ENCODE measurements around the gene KIF18B. TPM values are rescaled to one million over a fixed set of nuclear protein-coding genes. Genes with fewer than 3 reads are reported as not detected.
"Not testable (repeated sequence)": the region's sequence is repeated elsewhere in the genome, so short reads cannot be mapped to it uniquely, and the experiment has no call there.

KIF18B gene
- total RNA-seq, 1 experiment from 2014 or later: 58.5 TPM

DNA sequence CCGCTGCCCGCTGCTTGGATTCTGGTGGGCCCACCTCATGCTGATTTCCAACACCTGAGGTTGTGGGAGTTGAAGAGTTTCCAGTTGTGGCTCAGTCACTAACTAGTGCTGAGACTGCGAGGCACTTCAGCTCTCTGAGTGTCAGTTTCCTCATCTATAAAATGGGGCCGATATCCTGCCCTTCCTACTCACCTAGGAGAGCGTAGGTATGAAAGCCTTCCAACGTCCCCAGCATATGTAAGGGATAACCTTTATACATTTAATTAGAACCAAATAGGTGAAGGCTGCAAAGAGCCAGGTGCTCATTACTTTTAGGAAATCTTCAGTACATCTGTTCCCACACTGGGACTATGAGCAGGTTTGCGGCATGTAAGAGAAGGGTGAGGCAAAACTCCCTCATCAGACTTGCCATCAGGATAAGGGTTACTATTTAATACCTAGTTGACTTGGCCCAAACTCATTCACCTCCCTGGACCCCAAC is 782 bp upstream of the KIF18B start:
- H3K36me3 ChIP-seq (ENCODE audit: low read depth): 0 out of 2 replicates have a peak, but pooled peaks cover 4% of the 10 kb centered on the region
- peak overlapping the region; percentile 81 for H3K4me2 ChIP-seq
- H3K9me3 ChIP-seq (ENCODE audit: insufficient read depth, low read depth): no peaks in the 10 kb centered on the region
- TF ChIP-seq, protein P1, sequence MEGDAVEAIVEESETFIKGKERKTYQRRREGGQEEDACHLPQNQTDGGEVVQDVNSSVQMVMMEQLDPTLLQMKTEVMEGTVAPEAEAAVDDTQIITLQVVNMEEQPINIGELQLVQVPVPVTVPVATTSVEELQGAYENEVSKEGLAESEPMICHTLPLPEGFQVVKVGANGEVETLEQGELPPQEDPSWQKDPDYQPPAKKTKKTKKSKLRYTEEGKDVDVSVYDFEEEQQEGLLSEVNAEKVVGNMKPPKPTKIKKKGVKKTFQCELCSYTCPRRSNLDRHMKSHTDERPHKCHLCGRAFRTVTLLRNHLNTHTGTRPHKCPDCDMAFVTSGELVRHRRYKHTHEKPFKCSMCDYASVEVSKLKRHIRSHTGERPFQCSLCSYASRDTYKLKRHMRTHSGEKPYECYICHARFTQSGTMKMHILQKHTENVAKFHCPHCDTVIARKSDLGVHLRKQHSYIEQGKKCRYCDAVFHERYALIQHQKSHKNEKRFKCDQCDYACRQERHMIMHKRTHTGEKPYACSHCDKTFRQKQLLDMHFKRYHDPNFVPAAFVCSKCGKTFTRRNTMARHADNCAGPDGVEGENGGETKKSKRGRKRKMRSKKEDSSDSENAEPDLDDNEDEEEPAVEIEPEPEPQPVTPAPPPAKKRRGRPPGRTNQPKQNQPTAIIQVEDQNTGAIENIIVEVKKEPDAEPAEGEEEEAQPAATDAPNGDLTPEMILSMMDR (conservative IDR thresholded peaks at IDR 0.05): no peak
- no peak for TF ChIP-seq EZH2 (IDR thresholded peaks at IDR 0.05; ENCODE audit: low read depth)
- ChIA-PET CTCF (no interaction called here), POLR2A (ENCODE audit: unreplicated experiment) (no interaction called here)
- intact Hi-C loops (cut with micrococcal nuclease; ENCODE audit: unreplicated experiment): no loop called here
- H3K27me3 ChIP-seq (ENCODE audit: insufficient read depth, low read depth): no peaks in the 10 kb centered on the region
- H3K4me3 ChIP-seq: peak overlapping the region; percentile 86
- H3K4me1 ChIP-seq (replicated peaks; ENCODE audit: insufficient read depth): peaks cover 24% of the 10 kb centered on the region
- BruUV-seq (replicated peaks): no TSS peak
- no peak for DNase-seq
- peak overlapping the region; percentile 91 for H2AFZ ChIP-seq
- H3K27ac ChIP-seq: no peak overlapping the region
- no peaks in the 10 kb centered on the region for H4K20me1 ChIP-seq (ENCODE audit: insufficient read depth)
- H3F3A ChIP-seq (ENCODE audit: insufficient read depth, low read depth): 0 out of 2 replicates have a peak, but pooled peaks cover 7% of the 10 kb centered on the region
- H3K9me2 ChIP-seq (ENCODE audit: insufficient read depth): no peaks in the 10 kb centered on the region
- H3K79me2 ChIP-seq (ENCODE audit: low read depth): peaks cover 40% of the 10 kb centered on the region

DNA sequence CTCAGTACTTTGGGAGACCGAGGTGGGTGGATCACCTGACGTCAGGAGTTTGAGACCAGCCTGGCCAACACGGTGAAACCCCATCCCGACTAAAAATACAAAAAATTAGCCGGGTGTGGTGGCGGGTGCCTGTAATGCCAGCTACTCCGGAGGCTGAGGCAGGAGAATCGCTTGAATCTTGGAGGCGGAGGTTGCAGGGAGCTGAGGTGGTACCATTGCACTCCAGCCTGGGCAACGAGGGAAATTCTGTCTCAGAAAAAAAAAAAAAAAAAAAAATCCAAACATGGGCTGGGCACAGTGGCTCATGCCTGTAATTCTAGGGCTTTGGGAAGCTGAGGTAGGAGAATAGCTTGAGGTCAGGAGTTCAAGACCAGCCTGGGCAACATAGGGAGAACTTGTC is 1.9 kb downstream of the KIF18B start:
- H2AFZ ChIP-seq; H3K27ac ChIP-seq; BruUV-seq (replicated peaks); H4K20me1 ChIP-seq (ENCODE audit: insufficient read depth); DNase-seq; H3K4me3 ChIP-seq; POLR2A ChIA-PET (ENCODE audit: unreplicated experiment); H3K9me2 ChIP-seq (ENCODE audit: insufficient read depth); H3K27me3 ChIP-seq (ENCODE audit: insufficient read depth, low read depth); H3K36me3 ChIP-seq (ENCODE audit: low read depth); H3K9me3 ChIP-seq (ENCODE audit: insufficient read depth, low read depth): not testable (repeated sequence)
- Histone ChIP-seq H3K79me2 (ENCODE audit: low read depth) (peaks cover 67% of the 10 kb centered on the region), H3K4me2 (peak overlapping the region; percentile 81; the same call in 1 of the 2 replicates), H3K4me1 (replicated peaks; ENCODE audit: insufficient read depth) (peaks cover 46% of the 10 kb centered on the region), H3F3A (ENCODE audit: insufficient read depth, low read depth) (peaks cover 16% of the 10 kb centered on the region)
- CTCF ChIA-PET: interaction anchor here (0.6 to 0.7 kb wide), 2 partner anchors 276 to 480 kb away, joined by 3 to 4 read pairs; partner anchors contain the start of gene FMNL1
- intact Hi-C loops (cut with micrococcal nuclease; ENCODE audit: unreplicated experiment): loop anchor here (2.0 kb wide), 1 partner anchor 35 kb away; no protein-coding TSS in a partner anchor

DNA sequence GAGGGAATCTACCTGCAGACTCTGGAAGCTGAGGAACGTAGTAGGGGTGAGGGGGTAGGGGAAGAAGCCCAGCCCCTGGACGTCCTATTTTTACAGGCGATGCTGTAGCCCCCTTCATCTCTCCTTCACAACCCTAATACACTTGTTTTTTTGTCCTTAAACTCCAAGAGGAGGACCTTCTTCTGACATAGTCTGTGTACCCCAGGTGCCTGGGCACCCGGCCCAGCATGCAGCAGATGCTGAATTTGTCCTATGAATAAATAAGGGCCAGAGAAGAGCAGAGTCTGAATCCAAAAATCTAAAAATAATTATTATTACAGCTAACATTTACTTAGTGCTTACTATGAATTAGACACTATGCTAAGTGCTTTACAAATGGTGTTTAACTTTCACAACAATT is 5.1 kb downstream of the KIF18B start:
- no peak overlapping the region for H2AFZ ChIP-seq
- H3K4me2 ChIP-seq: no peak overlapping the region
- H4K20me1 ChIP-seq (ENCODE audit: insufficient read depth): no peaks in the 10 kb centered on the region; the same call in 1 of the 2 replicates
- peaks cover 12% of the 10 kb centered on the region for H3K36me3 ChIP-seq (ENCODE audit: low read depth)
- no peak overlapping the region for H3K27ac ChIP-seq
- CTCF ChIA-PET: interaction anchor here (0.5 to 0.6 kb wide), 2 partner anchors 79 to 180 kb away, joined by 4 to 6 read pairs; no protein-coding TSS in a partner anchor
- no peak for DNase-seq
- no peaks in the 10 kb centered on the region for H3K27me3 ChIP-seq (ENCODE audit: insufficient read depth, low read depth)
- intact Hi-C loops (cut with micrococcal nuclease; ENCODE audit: unreplicated experiment): loop anchor here (5.0 kb wide), 1 partner anchor 75 kb away; no protein-coding TSS in a partner anchor
- POLR2A ChIA-PET (ENCODE audit: unreplicated experiment): no interaction called here
- H3F3A ChIP-seq (ENCODE audit: insufficient read depth, low read depth): peaks cover 29% of the 10 kb centered on the region
- H3K9me2 ChIP-seq (ENCODE audit: insufficient read depth): no peaks in the 10 kb centered on the region
- H3K4me3 ChIP-seq: no peak overlapping the region
- peaks cover 99% of the 10 kb centered on the region for H3K79me2 ChIP-seq (ENCODE audit: low read depth)
- peaks cover 53% of the 10 kb centered on the region for H3K4me1 ChIP-seq (replicated peaks; ENCODE audit: insufficient read depth)
- no peaks in the 10 kb centered on the region for H3K9me3 ChIP-seq (ENCODE audit: insufficient read depth, low read depth)
- BruUV-seq (replicated peaks): no TSS peak
- TF ChIP-seq EZH2 (IDR thresholded peaks at IDR 0.05; ENCODE audit: low read depth): no peak
- TF ChIP-seq, protein P1 (conservative IDR thresholded peaks at IDR 0.05): no peak
